NCI-H748 (cell line): Measurements from ENCODE around the gene CPLX3.
A peak's percentile ranks its signal among the peaks of the same experiment; 100 is the strongest.
"Not testable (repeated sequence)": the region's sequence is repeated elsewhere in the genome, so short reads cannot be mapped to it uniquely, and the experiment has no call there.

ENCODE experiments used
- DNase-seq: peaks from one replicate; lab custom pipeline; 2025; ENCODE audit not compliant: unreplicated experiment; lab: John Stamatoyannopoulos, UW

The CPLX3 gene, protein sequence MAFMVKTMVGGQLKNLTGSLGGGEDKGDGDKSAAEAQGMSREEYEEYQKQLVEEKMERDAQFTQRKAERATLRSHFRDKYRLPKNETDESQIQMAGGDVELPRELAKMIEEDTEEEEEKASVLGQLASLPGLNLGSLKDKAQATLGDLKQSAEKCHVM

GRCh38 chr15:74826364-74826819 is at the start of gene CPLX3:
TSS of gene CPLX3 (plus strand) at chr15:74826627. CDS start at chr15:74826704, 77 bp downstream.
- DNase-seq, result no peak

DNA sequence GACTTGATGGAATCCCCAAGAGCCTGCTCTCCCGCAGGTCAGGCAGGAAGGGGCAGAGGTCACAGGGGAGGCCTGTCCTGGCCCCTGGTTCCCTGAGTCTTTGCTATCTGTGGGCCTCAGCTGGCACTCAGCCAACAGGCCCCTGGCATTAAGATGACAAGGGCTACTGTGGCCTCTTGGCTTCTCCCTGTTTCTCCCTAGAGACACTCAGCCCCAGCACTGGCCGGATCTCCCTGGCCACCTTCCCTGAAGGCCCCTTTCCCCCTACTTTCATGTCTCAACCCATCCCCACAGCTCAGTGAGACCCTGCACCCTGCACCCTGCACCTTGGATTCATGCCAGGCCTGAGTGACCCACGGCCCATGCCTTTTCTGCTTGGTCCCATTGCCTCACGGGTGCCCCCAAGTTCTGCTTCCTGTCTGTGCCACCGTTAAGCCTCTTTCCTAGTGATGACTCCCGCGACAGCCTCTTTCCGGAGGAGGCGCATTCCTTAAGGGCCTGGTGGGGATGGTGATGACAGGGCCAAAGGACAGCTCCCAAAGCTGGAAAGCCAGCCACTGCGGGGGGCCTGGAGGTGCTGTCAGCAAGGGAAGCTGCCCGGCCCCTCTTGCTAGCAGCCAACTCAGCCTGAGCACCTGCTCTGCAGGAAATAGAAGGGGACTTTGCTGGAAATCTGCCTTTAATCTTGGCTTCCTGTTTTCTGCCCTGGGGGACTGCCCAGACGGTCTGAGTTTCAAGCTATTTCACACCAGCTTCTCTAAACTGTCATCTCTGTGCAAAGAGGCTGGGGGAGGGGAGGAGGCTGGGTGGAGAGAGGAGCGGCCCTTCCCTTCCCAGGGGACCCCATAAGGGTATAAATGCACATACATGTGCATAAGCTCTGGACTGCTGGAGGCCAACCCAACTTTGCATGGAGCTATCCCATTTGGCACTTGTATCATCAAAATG is 49.3 kb upstream of the CPLX3 start:
- no peak for DNase-seq

DNA sequence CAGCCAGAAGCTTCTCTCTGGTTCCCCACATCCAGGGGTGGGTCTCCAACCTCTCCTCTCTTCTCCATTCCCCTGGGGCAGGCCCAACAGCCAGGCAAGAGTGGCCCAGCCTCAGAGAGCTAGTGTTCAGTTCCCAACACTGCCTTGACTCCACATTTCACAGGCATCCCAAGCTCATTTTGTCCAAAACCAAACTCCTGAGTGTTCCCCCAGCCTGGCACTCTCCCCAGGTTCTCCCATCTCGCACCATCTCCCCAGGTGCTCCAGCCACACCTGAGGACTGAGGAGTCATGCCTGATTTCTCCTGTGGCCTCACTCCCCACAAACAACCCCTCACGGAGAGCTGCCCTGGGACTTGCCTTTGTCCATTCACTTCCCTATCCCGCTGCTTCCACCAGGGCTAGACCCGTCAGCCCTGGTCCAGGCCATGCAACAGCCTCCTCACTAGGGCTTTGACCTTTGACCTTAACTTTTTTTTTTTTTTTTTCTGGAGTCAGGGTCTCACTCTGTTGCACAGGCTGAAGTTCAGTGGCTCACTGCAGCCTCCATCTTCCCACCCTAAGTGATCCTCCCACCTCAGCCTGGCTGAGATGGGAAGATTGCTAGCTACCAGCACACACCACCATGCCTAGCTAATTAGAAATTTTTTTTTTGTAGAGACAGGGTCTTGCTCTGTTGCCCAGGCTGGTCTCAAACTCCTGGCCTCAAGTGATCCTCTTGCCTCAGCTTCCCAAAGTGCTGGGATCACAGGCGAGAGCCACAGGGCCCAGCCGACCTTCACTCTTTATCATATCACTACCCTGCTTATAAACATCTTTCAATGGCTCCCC is 48.4 kb upstream of the CPLX3 start:
- no peak for DNase-seq

DNA sequence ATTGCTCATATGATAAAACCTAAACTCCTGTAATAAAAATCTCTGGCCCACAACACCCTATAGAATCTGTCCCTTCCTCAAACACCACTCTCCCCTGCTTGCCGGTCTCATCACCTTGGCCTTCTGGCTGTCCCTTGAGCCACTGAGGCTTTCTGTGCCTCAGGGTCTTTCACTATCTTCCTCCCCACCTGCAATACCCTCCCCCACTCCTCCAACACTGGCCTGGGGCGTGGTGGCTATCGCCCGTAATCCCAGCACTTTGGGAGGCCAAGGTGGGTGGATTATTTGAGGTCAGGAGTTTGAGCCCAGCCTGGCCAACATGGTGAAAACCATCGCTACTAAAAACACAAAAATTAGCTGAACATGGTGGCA is 47.8 kb upstream of the CPLX3 start:
- no peak for DNase-seq

DNA sequence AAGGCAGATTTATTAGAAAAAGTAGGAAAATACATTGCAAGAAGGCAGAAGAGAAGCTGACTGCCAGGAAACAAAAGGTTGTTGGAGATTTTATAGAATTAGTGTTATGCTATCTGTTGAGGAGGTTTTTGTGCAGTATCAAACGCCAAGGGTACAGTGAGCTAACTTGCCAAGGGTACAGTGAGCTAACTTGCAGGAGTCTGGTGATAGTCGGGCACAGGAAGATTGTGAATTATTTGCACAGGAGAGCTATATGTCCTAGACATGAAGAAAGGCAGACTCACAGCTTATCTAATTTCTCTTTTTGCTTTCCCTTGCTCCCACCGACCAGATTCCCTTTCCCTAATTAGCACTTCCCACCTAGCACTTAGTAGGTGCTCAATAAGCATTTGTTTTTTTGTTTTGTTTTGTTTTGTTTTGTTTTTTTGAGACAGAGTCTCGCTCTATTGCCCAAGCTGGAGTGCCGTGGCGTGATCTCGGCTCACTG is 47.2 kb upstream of the CPLX3 start:
- DNase-seq, result no peak

- DNase-seq, result no peak
These were observed 45.6 kb upstream of the CPLX3 start for GRCh38 chr15:74780523-74781430.

DNA sequence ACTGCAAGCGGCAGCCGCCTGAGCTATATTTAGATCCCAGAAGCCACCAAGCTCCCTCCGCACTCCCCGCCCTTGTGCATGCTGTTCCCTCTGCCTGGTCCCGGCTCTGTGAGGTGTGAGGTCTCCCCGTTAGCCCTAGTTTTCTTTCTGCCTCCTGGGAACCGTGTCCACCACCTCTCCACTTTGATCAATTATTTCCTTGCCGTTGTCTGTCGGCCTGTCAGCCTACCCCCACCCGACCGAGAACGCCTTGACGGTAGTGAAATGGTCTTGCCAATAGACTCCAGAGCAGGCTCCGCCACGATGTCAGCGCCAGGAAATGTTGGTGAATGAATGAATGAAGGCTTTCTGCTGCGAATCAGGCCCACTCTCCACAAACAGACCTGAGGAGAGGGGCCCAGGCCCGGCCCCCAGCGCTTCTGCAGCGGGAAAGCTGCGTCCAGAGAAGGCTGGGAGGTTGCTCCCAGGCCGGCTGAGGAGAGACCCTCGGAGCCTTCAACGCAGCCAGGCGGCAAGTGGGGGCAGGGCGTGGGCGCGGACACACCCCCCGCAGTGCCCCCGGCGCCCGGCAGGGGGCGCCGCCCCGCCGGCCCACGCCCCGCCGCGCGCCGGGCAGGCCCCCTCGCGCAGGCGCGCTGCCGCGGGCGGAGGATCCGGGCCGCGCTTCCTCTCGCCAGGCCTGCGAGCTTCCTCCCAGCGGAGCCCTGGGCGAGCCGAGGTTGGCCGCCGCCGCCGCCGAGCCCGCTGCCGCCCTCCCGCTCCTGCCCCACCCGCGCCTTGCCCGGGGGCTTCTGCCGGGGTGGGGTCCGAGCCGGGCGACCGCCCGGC is 44.8 kb upstream of the CPLX3 start, which contains the start of gene CSK:
TSS of gene CSK (plus strand) at position 650 of the 828 bp plus-strand sequence. CDS start 16,218 bp downstream, outside the sequence.
- DNase-seq, result peak; percentile 68

DNA sequence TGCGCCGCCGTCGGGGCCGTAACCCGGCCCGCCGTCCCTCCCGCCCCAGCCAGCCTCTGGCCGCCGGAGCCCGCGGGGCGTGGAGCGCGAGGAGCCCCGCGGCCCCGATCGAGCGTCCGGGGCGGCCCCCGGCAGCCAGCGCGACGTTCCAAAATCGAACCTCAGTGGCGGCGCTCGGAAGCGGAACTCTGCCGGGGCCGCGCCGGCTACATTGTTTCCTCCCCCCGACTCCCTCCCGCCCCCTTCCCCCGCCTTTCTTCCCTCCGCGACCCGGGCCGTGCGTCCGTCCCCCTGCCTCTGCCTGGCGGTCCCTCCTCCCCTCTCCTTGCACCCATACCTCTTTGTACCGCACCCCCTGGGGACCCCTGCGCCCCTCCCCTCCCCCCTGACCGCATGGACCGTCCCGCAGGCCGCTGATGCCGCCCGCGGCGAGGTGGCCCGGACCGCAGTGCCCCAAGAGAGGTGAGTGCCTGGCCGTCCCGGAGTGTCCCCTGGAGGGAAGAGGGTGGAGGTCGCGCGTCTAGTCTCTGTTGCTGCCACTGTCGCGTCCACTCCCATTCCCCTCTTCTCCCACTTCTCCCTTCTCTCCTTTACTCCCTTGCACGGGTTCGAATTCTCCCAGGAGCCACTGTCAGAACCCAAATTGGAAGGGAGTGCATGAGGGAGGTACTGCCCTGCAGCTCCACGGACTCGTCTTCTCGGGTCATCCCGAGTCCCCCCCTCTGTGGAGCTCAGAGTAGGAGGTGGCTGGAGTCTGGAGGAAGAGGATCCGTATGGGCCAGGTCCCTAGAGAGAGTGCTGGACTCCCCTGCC is 44.0 kb upstream of the CPLX3 start:
- peak; percentile 34 for DNase-seq

- no peak for DNase-seq
These were observed 43.2 kb upstream of the CPLX3 start for GRCh38 chr15:74783072-74783807.

DNA sequence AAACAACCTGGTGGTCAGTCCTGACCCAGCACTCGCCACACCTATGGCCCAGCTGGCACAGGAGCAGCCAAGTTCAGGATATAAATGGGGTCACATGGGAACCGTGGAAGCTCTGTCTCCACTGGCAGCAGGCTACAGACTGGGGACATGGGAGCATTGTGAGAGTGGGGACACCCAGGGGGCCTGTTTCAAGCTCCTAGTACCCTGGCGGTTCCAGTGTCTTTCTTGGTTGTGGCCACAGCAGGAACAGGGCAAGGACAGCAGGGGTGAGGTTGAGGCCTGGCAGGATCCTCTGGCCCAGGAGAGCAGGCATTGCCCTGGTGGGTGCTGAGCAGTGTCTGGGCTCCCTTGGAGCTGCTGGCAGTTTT is 42.6 kb upstream of the CPLX3 start:
- no peak for DNase-seq

GRCh38 chr15:74784426-74785193 is 41.8 kb upstream of the CPLX3 start:
- DNase-seq, result no peak

- DNase-seq, result no peak
These were observed 41.0 kb upstream of the CPLX3 start for GRCh38 chr15:74785194-74786032.

- DNase-seq, result not testable (repeated sequence)
These were observed 40.3 kb upstream of the CPLX3 start for GRCh38 chr15:74786081-74786480.

DNA sequence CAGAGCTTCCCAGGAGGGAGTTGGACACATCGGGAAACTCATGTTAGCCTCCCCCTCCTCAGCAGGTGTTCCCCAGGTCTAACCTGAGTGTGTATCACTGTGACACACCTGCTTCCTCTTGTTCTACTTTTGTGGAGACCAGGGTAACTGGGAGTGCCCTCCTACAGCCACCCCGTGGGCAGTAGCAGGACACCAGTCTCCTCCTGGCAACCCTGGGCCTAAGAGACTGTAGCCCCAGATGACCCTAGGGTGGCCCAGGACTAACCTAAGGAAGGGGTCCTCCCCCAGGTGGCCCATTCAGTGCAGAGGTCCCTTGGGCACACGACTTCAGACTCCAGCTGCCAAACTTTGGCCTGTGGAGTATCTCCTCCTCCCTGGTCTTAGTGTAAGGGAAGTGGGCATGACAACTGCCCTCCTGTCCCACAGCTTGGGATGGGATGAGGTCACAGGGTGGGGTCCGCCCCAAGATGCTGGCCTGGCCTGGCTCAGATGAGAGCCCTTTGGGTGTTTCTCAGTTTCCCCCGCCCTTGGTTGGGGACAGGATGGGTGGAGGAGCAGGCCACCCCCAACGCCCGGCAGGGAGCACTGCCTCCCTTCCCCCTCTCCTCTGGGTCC is 39.8 kb upstream of the CPLX3 start:
- DNase-seq, result no peak

GRCh38 chr15:74787251-74788041 is 39.0 kb upstream of the CPLX3 start:
- peak; percentile 15 for DNase-seq
